Endodermal cell (in vitro differentiated cells): ENCODE results near the gene RAPSN. TPM values are rescaled to one million over a fixed set of nuclear protein-coding genes. Genes with fewer than 3 reads are reported as not detected.

Source experiments
- DNase-seq: peaks from one replicate; pipeline ENCODE4 v3.0.0-alpha.2; 2017
- H3K27ac ChIP-seq: 2 replicates; pipeline ENCODE4 v1.5.1; 2013; ENCODE audit warnings: mild to moderate bottlenecking, low read depth, low read length, moderate library complexity
- H3K27me3 ChIP-seq: 2 replicates; pipeline ENCODE4 v1.6.1; 2013; ENCODE audit warnings: mild to moderate bottlenecking, low read length, moderate library complexity; ENCODE audit not compliant: insufficient read depth, control insufficient read depth, poor library complexity, severe bottlenecking
- H3K36me3 ChIP-seq: 2 replicates; pipeline ENCODE4 v1.7.0; 2013; ENCODE audit warnings: mild to moderate bottlenecking, low read length, moderate library complexity; ENCODE audit not compliant: control insufficient read depth, insufficient read depth
- H3K4me1 ChIP-seq: one replicate; pipeline ENCODE4 v1.7.0; 2013; ENCODE audit warnings: low read length; ENCODE audit not compliant: control insufficient read depth, insufficient read depth
- H3K4me3 ChIP-seq: 2 replicates; pipeline ENCODE4 v1.5.1; 2013; ENCODE audit warnings: mild to moderate bottlenecking, low read length, moderate library complexity
- H3K9ac ChIP-seq: 2 replicates; pipeline ENCODE4 v1.6.1; 2013; ENCODE audit warnings: mild to moderate bottlenecking, low read length, moderate library complexity; ENCODE audit not compliant: poor library complexity, severe bottlenecking; ENCODE audit errors: extremely low read depth
- H3K9me3 ChIP-seq: 2 replicates; pipeline ENCODE4 v1.6.1; 2013; ENCODE audit warnings: mild to moderate bottlenecking, low read length, moderate library complexity; ENCODE audit not compliant: control insufficient read depth
- H3K27ac Mint-ChIP-seq: 2 replicates; pipeline ENCODE4 v1.8.0; 2020; ENCODE audit warnings: mixed read lengths
- H3K27me3 Mint-ChIP-seq: 2 replicates; pipeline ENCODE4 v1.8.0; 2021; ENCODE audit warnings: mild to moderate bottlenecking, mixed read lengths; ENCODE audit not compliant: insufficient read depth
- H3K36me3 Mint-ChIP-seq: 2 replicates; pipeline ENCODE4 v1.8.0; 2020; ENCODE audit warnings: low read depth, mixed read lengths
- H3K4me1 Mint-ChIP-seq: 2 replicates; pipeline ENCODE4 v1.8.0; 2020; ENCODE audit warnings: mixed read lengths
- H3K4me3 Mint-ChIP-seq: 2 replicates; pipeline ENCODE4 v1.8.0; 2020; ENCODE audit warnings: mild to moderate bottlenecking, moderate library complexity, mixed read lengths
- H3K9me3 Mint-ChIP-seq: 2 replicates; pipeline ENCODE4 v1.8.0; 2020; ENCODE audit warnings: mild to moderate bottlenecking, mixed read lengths
- CTCF ChIP-seq: fragments of 200-600 bp; sonication (generic); conservative IDR thresholded peaks from 2 replicates; pipeline ENCODE4 v1.5.0; 2021; ENCODE audit warnings: antibody characterized with exemption, mild to moderate bottlenecking
- WGBS, 2 experiments: methylation state at CpG; one replicate each; pipeline versions ENCODE4 v1.1.5 to v1.1.7; 2013; ENCODE audit warnings: missing lambda C conversion rate in 2 of 2, mixed read lengths in 1 of 2; ENCODE audit not compliant: insufficient coverage in 1 of 2, insufficient read length in 1 of 2; 5-methylcytosine and 5-hydroxymethylcytosine counted together
- total RNA-seq, 2 donors: library from RNA; stranded (reverse); fragmentation: NEBNext Ultra II Directional in 1 of 2; extraction: Animal tissue kit (Norgen Biotek cat#: 25700) in 1 of 2; gene quantifications; 2 replicates in 1 of 2; 3 replicates in 1 of 2; pipeline ENCODE4 v1.2.1, GENCODE V29; 2021

RAPSN gene
- total RNA-seq, 2 donors from 2014 or later: 0.40 to 0.64 TPM

- H3K9me3 ChIP-seq: no peaks in the 10 kb centered on the region
- Mint-ChIP-seq H3K27ac (no peak overlapping the region), H3K4me3 (no peak overlapping the region)
These were observed 29.9 kb upstream of the RAPSN start for GRCh38 chr11:47478651-47479329.

GRCh38 chr11:47477753-47478152, 28.8 kb upstream of the RAPSN start:
- Histone ChIP-seq H3K9me3 (no peaks in the 10 kb centered on the region), H3K4me1 (no peaks in the 10 kb centered on the region), H3K27me3 (no peaks in the 10 kb centered on the region), H3K9ac (no peak overlapping the region), H3K36me3 (peaks cover 95% of the 10 kb centered on the region), H3K4me3 (no peak overlapping the region), H3K27ac (no peak overlapping the region)
- H3K4me1 Mint-ChIP-seq: peaks cover 2% of the 10 kb centered on the region
- WGBS, 2 experiments: 88 to 100% methylated on average over 2 to 4 of the region's 4 CpGs
- H3K27me3 Mint-ChIP-seq: no peaks in the 10 kb centered on the region
- H3K4me3 Mint-ChIP-seq: no peak overlapping the region
- no peak for TF ChIP-seq CTCF
- DNase-seq: no peak
- peak overlapping the region; percentile 21 for H3K27ac Mint-ChIP-seq
- H3K9me3 Mint-ChIP-seq: no peaks in the 10 kb centered on the region
- H3K36me3 Mint-ChIP-seq: peaks cover 86% of the 10 kb centered on the region

More at GRCh38 chr11:47478651-47479329, 29.9 kb upstream of the RAPSN start:
- Histone ChIP-seq H3K9ac (no peak overlapping the region), H3K36me3 (peaks cover 95% of the 10 kb centered on the region), H3K27me3 (no peaks in the 10 kb centered on the region), H3K4me3 (no peak overlapping the region), H3K27ac (no peak overlapping the region), H3K4me1 (no peaks in the 10 kb centered on the region)
- H3K4me1 Mint-ChIP-seq: peaks cover 2% of the 10 kb centered on the region
- WGBS, 2 experiments: 98 to 100% methylated on average over 2 to 5 of the region's 5 CpGs
- DNase-seq: no peak
- no peak for TF ChIP-seq CTCF
- H3K27me3 Mint-ChIP-seq: no peaks in the 10 kb centered on the region
- H3K9me3 Mint-ChIP-seq: no peaks in the 10 kb centered on the region
- peaks cover 88% of the 10 kb centered on the region for H3K36me3 Mint-ChIP-seq

GRCh38 chr11:47477323-47477722, 28.4 kb upstream of the RAPSN start:
- no peak for DNase-seq
- no peak overlapping the region for H3K9ac ChIP-seq
- H3K27ac ChIP-seq: no peak overlapping the region
- TF ChIP-seq CTCF: no peak
- Mint-ChIP-seq H3K36me3 (peaks cover 86% of the 10 kb centered on the region), H3K27ac (no peak overlapping the region), H3K4me3 (no peak overlapping the region), H3K27me3 (no peaks in the 10 kb centered on the region), H3K9me3 (no peaks in the 10 kb centered on the region), H3K4me1 (peaks cover 2% of the 10 kb centered on the region)
- no peaks in the 10 kb centered on the region for H3K4me1 ChIP-seq
- H3K9me3 ChIP-seq: no peaks in the 10 kb centered on the region
- peaks cover 95% of the 10 kb centered on the region for H3K36me3 ChIP-seq
- no peak overlapping the region for H3K4me3 ChIP-seq
- H3K27me3 ChIP-seq: no peaks in the 10 kb centered on the region
